Measurements from ENCODE around the gene GDF3.
"Not testable (repeated sequence)": the region's sequence is repeated elsewhere in the genome, so short reads cannot be mapped to it uniquely, and the experiment has no call there.

GDF3 gene

GRCh38 chr12:7695566-7696197 lies at the start of gene GDF3:
TSS of gene GDF3 (minus strand) at chr12:7695775. CDS start at chr12:7695728, 47 bp downstream.
- peak in 1 of 2 experiments; percentile 3 for DNase-seq

- DNase-seq: no peak
Measured at GRCh38 chr12:7732993-7733392, 37.4 kb upstream of the GDF3 start.

GRCh38 chr12:7731486-7731885 lies 35.9 kb upstream of the GDF3 start:
- no peak for DNase-seq

GRCh38 chr12:7730984-7731383 lies 35.4 kb upstream of the GDF3 start:
- not testable (repeated sequence) for DNase-seq

- DNase-seq: no peak
Measured at GRCh38 chr12:7729746-7730145, 34.2 kb upstream of the GDF3 start.

GRCh38 chr12:7723926-7724325 lies 28.4 kb upstream of the GDF3 start:
- DNase-seq: no peak

GRCh38 chr12:7719946-7720730 lies 24.6 kb upstream of the GDF3 start:
- DNase-seq: no peak

- peak in 1 of 2 experiments; percentile 6 for DNase-seq
Measured at GRCh38 chr12:7716381-7716780, 20.8 kb upstream of the GDF3 start.

GRCh38 chr12:7712841-7713442 lies 17.4 kb upstream of the GDF3 start:
- no peak for DNase-seq

- no peak for DNase-seq
Measured at GRCh38 chr12:7711133-7711532, 15.6 kb upstream of the GDF3 start, which contains the start of gene DPPA3. TSS of gene DPPA3 (plus strand) at chr12:7711433. CDS start at chr12:7711571, 138 bp downstream.

- DNase-seq: no peak
Measured at GRCh38 chr12:7709969-7710675, 14.5 kb upstream of the GDF3 start.

- no peak for DNase-seq
Measured at GRCh38 chr12:7705846-7706245, 10.3 kb upstream of the GDF3 start.

- no peak for DNase-seq
Measured at GRCh38 chr12:7695237-7695560, 376 bp downstream of the GDF3 start.

GRCh38 chr12:7694556-7695236 lies 879 bp downstream of the GDF3 start:
- no peak for DNase-seq

GRCh38 chr12:7693793-7694192 lies 1.8 kb downstream of the GDF3 start:
- peak in 1 of 2 experiments; percentile 0 for DNase-seq

- DNase-seq: no peak
Measured at GRCh38 chr12:7681535-7681934, 14.0 kb downstream of the GDF3 start.

GRCh38 chr12:7679251-7680045 lies 16.1 kb downstream of the GDF3 start:
- no peak for DNase-seq

GRCh38 chr12:7678744-7679143 lies 16.8 kb downstream of the GDF3 start:
- DNase-seq: no peak

GRCh38 chr12:7677432-7677888 lies 18.1 kb downstream of the GDF3 start:
- DNase-seq: peak; percentile 94 to 95

- DNase-seq: peak; percentile 50 to 52
Measured at GRCh38 chr12:7675455-7675854, 20.1 kb downstream of the GDF3 start.

- DNase-seq: no peak
Measured at GRCh38 chr12:7668171-7668570, 27.4 kb downstream of the GDF3 start.

GRCh38 chr12:7667125-7667524 lies 28.4 kb downstream of the GDF3 start:
- peak; percentile 35 to 65 for DNase-seq
